Brain microvascular endothelial cell (primary cell): Measurements from ENCODE around the gene ALX4.

Experiments
- DNase-seq: peaks from one replicate; pipeline ENCODE4 v3.0.0-alpha.2; 2020
- H3K27ac ChIP-seq: fragments of 250-450 bp; sonication (Bioruptor Pico); 2 replicates; pipeline ENCODE4 v1.5.1; 2020; ENCODE audit warnings: mild to moderate bottlenecking, moderate library complexity
- H3K27me3 ChIP-seq: fragments of 250-450 bp; sonication (Bioruptor Pico); replicated peaks from 2 replicates; pipeline ENCODE4 v1.5.1; 2020; ENCODE audit warnings: mild to moderate bottlenecking
- H3K36me3 ChIP-seq: fragments of 250-450 bp; sonication (Bioruptor Pico); replicated peaks from 2 replicates; pipeline ENCODE4 v1.5.1; 2020; ENCODE audit warnings: mild to moderate bottlenecking
- H3K4me3 ChIP-seq: 2 replicates; pipeline ENCODE4 v1.5.1; 2011; ENCODE audit warnings: low read depth, mild to moderate bottlenecking, control low read depth, low read length, moderate library complexity
- CTCF ChIP-seq: IDR thresholded peaks from 2 replicates; pipeline ENCODE4 v1.5.1; 2011; ENCODE audit warnings: low read depth, mild to moderate bottlenecking, moderate library complexity, low read length, control low read depth, inconsistent platforms; ENCODE audit errors: missing control alignments
- in situ Hi-C: cut with HindIII; loops from 2 replicates; pipeline ENCODE4 v1.10.0; 2017; ENCODE audit warnings: low sequenced_read_pairs, low pct_ligation_motif_present

The ALX4 gene

GRCh38 chr11:44308256-44308922 lies 1.6 kb downstream of the ALX4 start:
- no peak for TF ChIP-seq CTCF
- peaks cover 86% of the 10 kb centered on the region for H3K27me3 ChIP-seq
- H3K4me3 ChIP-seq: no peak overlapping the region
- in situ Hi-C loops: loop anchor here (25.0 kb wide), 1 partner anchor 196 kb away; no protein-coding TSS in a partner anchor
- H3K27ac ChIP-seq: no peak overlapping the region
- no peaks in the 10 kb centered on the region for H3K36me3 ChIP-seq
- DNase-seq: no peak

GRCh38 chr11:44307340-44308099 lies 2.4 kb downstream of the ALX4 start:
- DNase-seq: no peak
- Histone ChIP-seq H3K27me3 (peaks cover 93% of the 10 kb centered on the region), H3K36me3 (no peaks in the 10 kb centered on the region), H3K4me3 (no peak overlapping the region), H3K27ac (no peak overlapping the region)
- TF ChIP-seq CTCF: no peak
- in situ Hi-C loops: loop anchor here (25.0 kb wide), 1 partner anchor 195 kb away; no protein-coding TSS in a partner anchor

GRCh38 chr11:44306918-44307244 lies 3.1 kb downstream of the ALX4 start:
- Histone ChIP-seq H3K4me3 (no peak overlapping the region), H3K36me3 (no peaks in the 10 kb centered on the region), H3K27me3 (peaks cover 93% of the 10 kb centered on the region), H3K27ac (no peak overlapping the region)
- in situ Hi-C loops: loop anchor here (25.0 kb wide), 1 partner anchor 195 kb away; no protein-coding TSS in a partner anchor
- TF ChIP-seq CTCF: no peak
- DNase-seq: no peak

- Histone ChIP-seq H3K27me3 (peaks cover 93% of the 10 kb centered on the region), H3K36me3 (no peaks in the 10 kb centered on the region), H3K27ac (no peak overlapping the region), H3K4me3 (peak overlapping the region; percentile 42)
- TF ChIP-seq CTCF: no peak
- in situ Hi-C loops: loop anchor here (25.0 kb wide), 1 partner anchor 194 kb away; no protein-coding TSS in a partner anchor
- no peak for DNase-seq
Measured at GRCh38 chr11:44306052-44306917, 3.7 kb downstream of the ALX4 start.

- Histone ChIP-seq H3K27me3 (peaks cover 88% of the 10 kb centered on the region), H3K4me3 (peak overlapping the region; percentile 42), H3K36me3 (no peaks in the 10 kb centered on the region), H3K27ac (no peak overlapping the region)
- no peak for TF ChIP-seq CTCF
- DNase-seq: peak; percentile 9
- in situ Hi-C loops: loop anchor here (25.0 kb wide), 1 partner anchor 193 kb away; no protein-coding TSS in a partner anchor
Measured at GRCh38 chr11:44305470-44306051, 4.4 kb downstream of the ALX4 start.
